ENCODE measurements around the gene SYNDIG1.

SYNDIG1 gene

GRCh38 chr20:24461848-24462247 lies 7.6 kb upstream of the SYNDIG1 start:
- ATAC-seq (ENCODE audit: low read depth) (no peak), DNase-seq (ENCODE audit: low spot score) (no peak)
- H3K9me3 ChIP-seq (ENCODE audit: severe bottlenecking), result no peaks in the 10 kb centered on the region
- no peak overlapping the region for H3K27ac ChIP-seq (ENCODE audit: poor library complexity, severe bottlenecking)
- H3K4me1 ChIP-seq (ENCODE audit: insufficient read depth, poor library complexity, severe bottlenecking), result no peaks in the 10 kb centered on the region
- H3K4me3 ChIP-seq (ENCODE audit: severe bottlenecking), result no peak overlapping the region
- peaks cover 54% of the 10 kb centered on the region for H3K27me3 ChIP-seq (ENCODE audit: insufficient read depth, poor library complexity, severe bottlenecking)
- no peaks in the 10 kb centered on the region for H3K36me3 ChIP-seq (ENCODE audit: low read depth)
- TF ChIP-seq, protein P1, sequence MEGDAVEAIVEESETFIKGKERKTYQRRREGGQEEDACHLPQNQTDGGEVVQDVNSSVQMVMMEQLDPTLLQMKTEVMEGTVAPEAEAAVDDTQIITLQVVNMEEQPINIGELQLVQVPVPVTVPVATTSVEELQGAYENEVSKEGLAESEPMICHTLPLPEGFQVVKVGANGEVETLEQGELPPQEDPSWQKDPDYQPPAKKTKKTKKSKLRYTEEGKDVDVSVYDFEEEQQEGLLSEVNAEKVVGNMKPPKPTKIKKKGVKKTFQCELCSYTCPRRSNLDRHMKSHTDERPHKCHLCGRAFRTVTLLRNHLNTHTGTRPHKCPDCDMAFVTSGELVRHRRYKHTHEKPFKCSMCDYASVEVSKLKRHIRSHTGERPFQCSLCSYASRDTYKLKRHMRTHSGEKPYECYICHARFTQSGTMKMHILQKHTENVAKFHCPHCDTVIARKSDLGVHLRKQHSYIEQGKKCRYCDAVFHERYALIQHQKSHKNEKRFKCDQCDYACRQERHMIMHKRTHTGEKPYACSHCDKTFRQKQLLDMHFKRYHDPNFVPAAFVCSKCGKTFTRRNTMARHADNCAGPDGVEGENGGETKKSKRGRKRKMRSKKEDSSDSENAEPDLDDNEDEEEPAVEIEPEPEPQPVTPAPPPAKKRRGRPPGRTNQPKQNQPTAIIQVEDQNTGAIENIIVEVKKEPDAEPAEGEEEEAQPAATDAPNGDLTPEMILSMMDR (IDR thresholded peaks at IDR 0.05; ENCODE audit: poor library complexity, severe bottlenecking), result no peak

DNA sequence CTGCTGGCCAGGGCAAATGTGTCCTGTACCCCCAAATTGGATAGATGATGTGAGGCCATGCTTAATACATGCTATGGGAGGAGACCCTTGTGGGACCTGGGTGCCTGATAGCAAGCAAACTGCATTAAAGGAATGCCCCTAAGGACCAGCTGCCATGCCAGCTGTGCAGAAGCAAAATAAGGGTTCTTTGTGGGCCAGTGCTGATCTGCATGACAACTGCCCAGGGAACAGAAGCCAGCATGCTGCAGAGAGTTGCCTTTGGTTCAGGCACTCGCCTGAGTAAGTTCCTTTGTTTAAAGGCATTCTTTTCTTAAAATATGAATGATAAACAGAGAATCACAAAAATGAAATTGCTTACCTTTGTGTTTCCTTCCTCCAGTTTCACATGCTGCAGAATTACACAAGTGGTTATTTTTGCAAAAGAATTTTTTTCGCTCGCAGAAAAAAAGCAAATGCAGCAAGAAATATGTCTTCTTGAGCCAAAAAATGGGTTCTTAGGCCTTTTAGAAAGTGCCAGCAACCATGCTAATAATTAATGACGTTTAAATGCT lies 6.9 kb upstream of the SYNDIG1 start:
- Histone ChIP-seq H3K36me3 (ENCODE audit: low read depth) (no peaks in the 10 kb centered on the region), H3K27ac (ENCODE audit: poor library complexity, severe bottlenecking) (no peak overlapping the region), H3K9me3 (ENCODE audit: severe bottlenecking) (no peaks in the 10 kb centered on the region), H3K4me3 (ENCODE audit: severe bottlenecking) (no peak overlapping the region), H3K4me1 (ENCODE audit: insufficient read depth, poor library complexity, severe bottlenecking) (no peaks in the 10 kb centered on the region), H3K27me3 (ENCODE audit: insufficient read depth, poor library complexity, severe bottlenecking) (peaks cover 61% of the 10 kb centered on the region)
- ATAC-seq (ENCODE audit: low read depth) (no peak), DNase-seq (ENCODE audit: low spot score) (no peak)
- TF ChIP-seq, protein P1 (IDR thresholded peaks at IDR 0.05; ENCODE audit: poor library complexity, severe bottlenecking), result no peak

- ATAC-seq (ENCODE audit: low read depth), result no peak
- TF ChIP-seq, protein P1 (IDR thresholded peaks at IDR 0.05; ENCODE audit: poor library complexity, severe bottlenecking), result no peak
- H3K27me3 ChIP-seq (ENCODE audit: insufficient read depth, poor library complexity, severe bottlenecking), result peaks cover 67% of the 10 kb centered on the region
Measured at GRCh38 chr20:24465159-24465558, 4.3 kb upstream of the SYNDIG1 start.

GRCh38 chr20:24465730-24466129 lies 3.7 kb upstream of the SYNDIG1 start:
- no peak for ATAC-seq (ENCODE audit: low read depth)
- Histone ChIP-seq H3K4me3 (ENCODE audit: severe bottlenecking) (no peak overlapping the region), H3K4me1 (ENCODE audit: insufficient read depth, poor library complexity, severe bottlenecking) (no peaks in the 10 kb centered on the region), H3K36me3 (ENCODE audit: low read depth) (no peaks in the 10 kb centered on the region), H3K9me3 (ENCODE audit: severe bottlenecking) (no peaks in the 10 kb centered on the region), H3K27ac (ENCODE audit: poor library complexity, severe bottlenecking) (no peak overlapping the region), H3K27me3 (ENCODE audit: insufficient read depth, poor library complexity, severe bottlenecking) (peaks cover 73% of the 10 kb centered on the region)
- TF ChIP-seq, protein P1 (IDR thresholded peaks at IDR 0.05; ENCODE audit: poor library complexity, severe bottlenecking), result no peak
- no peak for DNase-seq (ENCODE audit: low spot score)

More at GRCh38 chr20:24465159-24465558, 4.3 kb upstream of the SYNDIG1 start:
- Histone ChIP-seq H3K36me3 (ENCODE audit: low read depth) (no peaks in the 10 kb centered on the region), H3K4me1 (ENCODE audit: insufficient read depth, poor library complexity, severe bottlenecking) (no peaks in the 10 kb centered on the region), H3K9me3 (ENCODE audit: severe bottlenecking) (no peaks in the 10 kb centered on the region), H3K27ac (ENCODE audit: poor library complexity, severe bottlenecking) (no peak overlapping the region), H3K4me3 (ENCODE audit: severe bottlenecking) (no peak overlapping the region)
- no peak for DNase-seq (ENCODE audit: low spot score)

- H3K4me1 ChIP-seq (ENCODE audit: insufficient read depth, poor library complexity, severe bottlenecking), result no peaks in the 10 kb centered on the region
- no peaks in the 10 kb centered on the region for H3K9me3 ChIP-seq (ENCODE audit: severe bottlenecking)
- TF ChIP-seq, protein P1 (IDR thresholded peaks at IDR 0.05; ENCODE audit: poor library complexity, severe bottlenecking), result no peak
- H3K4me3 ChIP-seq (ENCODE audit: severe bottlenecking), result no peak overlapping the region
- no peak overlapping the region for H3K27ac ChIP-seq (ENCODE audit: poor library complexity, severe bottlenecking)
- DNase-seq (ENCODE audit: low spot score), result no peak
- ATAC-seq (ENCODE audit: low read depth), result no peak
- H3K27me3 ChIP-seq (ENCODE audit: insufficient read depth, poor library complexity, severe bottlenecking), result peaks cover 88% of the 10 kb centered on the region
- H3K36me3 ChIP-seq (ENCODE audit: low read depth), result no peaks in the 10 kb centered on the region
Measured at GRCh38 chr20:24468401-24469115, 871 bp upstream of the SYNDIG1 start.

All from RWPE2 (cell line).